Adrenal gland (tissue), 19 donors: ENCODE results near the gene ACTA1. TPM values are rescaled to one million over a fixed set of nuclear protein-coding genes. Genes with fewer than 3 reads are reported as not detected.

ENCODE experiments used
- DNase-seq, 7 donors: peaks; one replicate each; pipeline ENCODE4 v3.0.0-alpha.2; 2019 to 2020
- H3K27ac ChIP-seq, 5 donors: fragments of 200-600 bp; sonication (generic) in 4 of 5; 1 replicate in 3 of 5; 2 replicates in 2 of 5; pipeline versions ENCODE4 v1.5.1 to v1.8.0; 2016 to 2020; ENCODE audit warnings: mild to moderate bottlenecking in 1 of 5
- H3K27me3 ChIP-seq: fragments of 200-600 bp; 2 replicates; pipeline ENCODE4 v1.8.0; 2021
- H3K36me3 ChIP-seq, 2 donors: fragments of 200-600 bp; replicated peaks in 1 of 2; 1 replicate in 1 of 2; 2 replicates in 1 of 2; pipeline versions ENCODE4 v1.5.1 to v1.8.0; 2018 to 2022
- H3K4me1 ChIP-seq, 2 donors: fragments of 200-600 bp; replicated peaks in 1 of 2; 1 replicate in 1 of 2; 2 replicates in 1 of 2; pipeline versions ENCODE4 v1.5.1 to v1.8.0; 2018 to 2021
- H3K4me3 ChIP-seq, 4 donors: fragments of 200-600 bp; sonication (generic) in 3 of 4; one replicate each; pipeline ENCODE4 v1.5.1; 2016 to 2018
- H3K9me3 ChIP-seq, 3 donors: fragments of 200-600 bp; sonication (generic) in 1 of 3; replicated peaks in 1 of 3; 1 replicate in 2 of 3; 2 replicates in 1 of 3; pipeline versions ENCODE4 v1.5.1 to v1.8.0; 2016 to 2021
- CTCF ChIP-seq, 6 experiments: fragments of 450-650 bp in 4 of 6; fragments of 200-600 bp in 2 of 6; sonication (generic) in 1 of 6; IDR thresholded peaks; 1 replicate in 5 of 6; 2 replicates in 1 of 6; pipeline versions ENCODE4 v1.5.1 to v1.8.0; 2016 to 2021; ENCODE audit warnings: antibody characterized with exemption in 6 of 6, mild to moderate bottlenecking in 2 of 6, moderate library complexity in 1 of 6
- POLR2A ChIP-seq, 2 donors: fragments of 450-650 bp; IDR thresholded peaks; one replicate each; pipeline ENCODE4 v1.6.1; 2017; ENCODE audit warnings: antibody characterized with exemption in 2 of 2, mild to moderate bottlenecking in 2 of 2, moderate library complexity in 1 of 2
- WGBS, 4 donors: extraction: QIAGEN DNeasy Blood & Tissue Kit in 2 of 4; methylation state at CpG; one replicate each; pipeline versions ENCODE4 v1.1.5 to v1.1.7; 2013 to 2017; 5-methylcytosine and 5-hydroxymethylcytosine counted together
- intact Hi-C, 2 donors: fragments of 100-400 bp; cut with DNase I; formaldehyde crosslinking; loops; one replicate each; pipeline versions ENCODE4 v1.14.1 to v1.15.0; 2022 to 2023
- long read RNA-seq, 10 donors: library from polyadenylated mRNA in 3 of 10; unstranded in 2 of 10; stranded (forward) in 1 of 10; transcript quantifications; one replicate each; pipeline ENCODE4 v2.0.0 and lab custom pipeline, GENCODE V29; 2021 to 2026
- polyA plus RNA-seq, 3 donors: library from polyadenylated mRNA; stranded (reverse); fragments of 200-250 nt in 2 of 3; fragments of 350-450 nt in 1 of 3; fragmentation: Illumina TruSeq in 1 of 3; extraction: RNeasy Lipid Tissue Mini Kit (QIAGEN cat#74804) in 1 of 3; gene quantifications; one replicate each; pipeline ENCODE4 v1.2.3, GENCODE V29; 2013 to 2014
- total RNA-seq, 9 donors: library from RNA; depleted of rRNA in 4 of 9; stranded (reverse); fragments of >200 nt in 4 of 9; fragments of 120-200 nt in 1 of 9; fragmentation: NEBNext Ultra II Directional in 1 of 9; extraction: Animal tissue kit (Norgen Biotek cat#: 25700) in 1 of 9; gene quantifications; one replicate each; pipeline versions ENCODE4 v1.1.0 to v1.2.4, GENCODE V29; 2013 to 2023
- donor health status: healthy with polysubstance abuse.
- donor health status: Bipolar disorder and iron deficiency.
- donor health status: DM: yes; HTN: yes; CAD: no.
- donor health status: DM: no; HTN: no; CAD: no.
- donor health status: DM: no; HTN: no; CAD: no.
- donor health status: DM: yes; HTN: yes; CAD: no.

ACTA1 gene
- total RNA-seq (10 to 100 TPM in 1 of 9 donors, 1 to 10 TPM in 1, under 1 TPM in 3, not detected in 4; 0.14 to 53.3 (median 0.50) TPM), polyA plus RNA-seq (1 to 10 TPM in 2 of 3 donors, under 1 TPM in 1; 0.18 to 4.1 (median 2.9) TPM)
- long read RNA-seq, donor 1, transcript ACTA1-202 (7 exons, 1,491 nt): major isoform, 11 of 11 reads
- long read RNA-seq, donor 1, partial matches to known transcripts: 0 of 11 reads
- long read RNA-seq, donor 1, other reads (novel, unspliced or antisense): 0 of 11 reads
- long read RNA-seq, donor 2, transcript ACTA1-202 (7 exons, 1,491 nt): major isoform, 10 of 10 reads
- long read RNA-seq, donor 2, partial matches to known transcripts: 0 of 10 reads
- long read RNA-seq, donor 2, other reads (novel, unspliced or antisense): 0 of 10 reads
- long read RNA-seq, donor 3, transcript ACTA1-202 (7 exons, 1,491 nt): major isoform, 17 of 17 reads
- long read RNA-seq, donor 3, partial matches to known transcripts: 0 of 17 reads
- long read RNA-seq, donor 3, other reads (novel, unspliced or antisense): 0 of 17 reads
- long read RNA-seq, donor 4: 0 reads
- long read RNA-seq, donor 5: 0 reads
- long read RNA-seq, donor 6: 0 reads
- long read RNA-seq, donor 7, transcript ACTA1-202 (7 exons, 1,491 nt): major isoform, 20 of 43 reads
- long read RNA-seq, donor 7, partial matches to known transcripts: 23 of 43 reads
- long read RNA-seq, donor 7, other reads (novel, unspliced or antisense): 0 of 43 reads
- long read RNA-seq, donor 8: 0 reads
- long read RNA-seq, donor 9, transcript ACTA1-202 (7 exons, 1,491 nt): major isoform, 14 of 14 reads
- long read RNA-seq, donor 9, partial matches to known transcripts: 0 of 14 reads
- long read RNA-seq, donor 9, other reads (novel, unspliced or antisense): 0 of 14 reads
- long read RNA-seq, donor 10, partial matches to known transcripts: 0 of 2 reads
- long read RNA-seq, donor 10, other reads (novel, unspliced or antisense): 0 of 2 reads

GRCh38 chr1:229434005-229434640, at the start of gene ACTA1:
TSS of gene ACTA1 (minus strand) at chr1:229434094. CDS start at chr1:229433115, 979 bp downstream.
- Histone ChIP-seq H3K36me3 (no peaks in the 10 kb centered on the region), H3K4me1 (peaks cover 0 to 18% of the 10 kb centered on the region in 2 donors), H3K9me3 (no peaks in the 10 kb centered on the region), H3K4me3 (no peak within 1 kb of the TSS), H3K27ac (no peak within 1 kb of the TSS), H3K27me3 (peaks cover 57% of the 10 kb centered on the region)
- TF ChIP-seq POLR2A (IDR thresholded peaks at IDR 0.05): no peak
- TF ChIP-seq CTCF (IDR thresholded peaks at IDR 0.05): no peak
- WGBS, 4 donors: 3 to 7% (median 3%) methylated on average over 3 to 51 of the region's 51 CpGs
- DNase-seq: no peak
- intact Hi-C loops: no loop called here

- peaks cover 0 to 53% of the 10 kb centered on the region in 2 donors for H3K36me3 ChIP-seq
- no peaks in the 10 kb centered on the region for H3K27me3 ChIP-seq
- no peak for DNase-seq
- intact Hi-C loops: loop anchor here (5.0 kb wide), 1 partner anchor 225 kb away; no protein-coding TSS in a partner anchor
- no peaks in the 10 kb centered on the region for H3K4me1 ChIP-seq
- no peak for TF ChIP-seq CTCF (IDR thresholded peaks at IDR 0.05)
- no peak for TF ChIP-seq POLR2A (IDR thresholded peaks at IDR 0.05)
- H3K27ac ChIP-seq: no peak overlapping the region
- H3K4me3 ChIP-seq: no peak overlapping the region
- WGBS, 4 donors: 92 to 97% (median 94%) methylated on average over 5 of the region's 5 CpGs
- H3K9me3 ChIP-seq: no peaks in the 10 kb centered on the region
Observed at GRCh38 chr1:229482511-229482910, 48.6 kb upstream of the ACTA1 start.

- no peak overlapping the region for H3K4me3 ChIP-seq
- TF ChIP-seq POLR2A (IDR thresholded peaks at IDR 0.05) (no peak), CTCF (IDR thresholded peaks at IDR 0.05) (no peak)
- H3K9me3 ChIP-seq: no peaks in the 10 kb centered on the region
- H3K36me3 ChIP-seq: peaks cover 0 to 52% of the 10 kb centered on the region in 2 donors
- no peaks in the 10 kb centered on the region for H3K27me3 ChIP-seq
- no peak for DNase-seq
- H3K4me1 ChIP-seq: no peaks in the 10 kb centered on the region
- H3K27ac ChIP-seq: no peak overlapping the region
- intact Hi-C loops: loop anchor here (5.0 kb wide), 1 partner anchor 223 kb away; no protein-coding TSS in a partner anchor
- 87 to 94% (median 92%) methylated on average over 7 of the region's 7 CpGs for WGBS, 4 donors
Observed at GRCh38 chr1:229480495-229480894, 46.6 kb upstream of the ACTA1 start.
